GM18517 (cell line): ENCODE measurements around the gene TRAPPC13.
"Not testable (repeated sequence)": the region's sequence is repeated elsewhere in the genome, so short reads cannot be mapped to it uniquely, and the experiment has no call there.

Experiments used
- ATAC-seq: cut with Tn5 transposase; IDR thresholded peaks from one replicate; pipeline ENCODE4 v1.9.1; 2021; ENCODE audit warnings: mild to moderate bottlenecking, moderate library complexity; ENCODE audit not compliant: unreplicated experiment

The TRAPPC13 gene

DNA sequence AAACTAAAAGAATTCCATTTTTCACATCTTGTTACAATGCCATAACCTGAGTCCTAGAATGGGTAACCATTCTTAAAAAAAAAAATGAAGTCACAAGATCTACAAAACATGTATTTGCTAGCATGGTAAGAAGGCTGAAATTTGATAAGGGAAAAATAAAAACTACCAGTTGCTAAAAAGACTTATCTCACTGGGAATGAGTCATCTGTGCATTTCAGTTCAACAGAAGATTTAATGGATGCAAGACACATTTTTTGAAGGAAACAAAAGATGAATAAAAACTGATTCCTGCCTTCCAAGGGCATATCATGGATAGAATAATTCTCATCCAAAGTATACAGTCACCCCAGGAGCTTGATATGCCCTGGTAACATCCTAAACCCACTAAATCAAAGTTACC is 49.9 kb downstream of the TRAPPC13 start:
- ATAC-seq = no peak

DNA sequence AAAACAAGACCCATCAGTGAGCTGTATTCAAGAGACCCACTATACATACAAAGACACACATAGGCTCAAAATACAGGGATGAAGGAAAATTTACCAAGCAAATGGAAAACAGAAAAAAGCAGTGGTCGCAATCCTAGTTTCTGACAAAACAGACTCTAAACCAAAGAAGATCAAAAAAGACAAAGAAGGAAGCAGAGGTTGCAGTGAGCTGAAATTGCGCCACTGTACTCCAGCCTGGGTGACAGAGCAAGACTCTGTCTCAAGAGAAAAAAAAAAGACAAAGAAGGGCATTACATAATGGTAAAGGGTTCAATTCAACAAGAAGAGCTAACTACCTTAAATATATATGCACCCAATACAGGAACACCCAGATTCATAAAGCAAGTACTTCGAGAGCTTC is 51.2 kb downstream of the TRAPPC13 start:
- not testable (repeated sequence) for ATAC-seq

DNA sequence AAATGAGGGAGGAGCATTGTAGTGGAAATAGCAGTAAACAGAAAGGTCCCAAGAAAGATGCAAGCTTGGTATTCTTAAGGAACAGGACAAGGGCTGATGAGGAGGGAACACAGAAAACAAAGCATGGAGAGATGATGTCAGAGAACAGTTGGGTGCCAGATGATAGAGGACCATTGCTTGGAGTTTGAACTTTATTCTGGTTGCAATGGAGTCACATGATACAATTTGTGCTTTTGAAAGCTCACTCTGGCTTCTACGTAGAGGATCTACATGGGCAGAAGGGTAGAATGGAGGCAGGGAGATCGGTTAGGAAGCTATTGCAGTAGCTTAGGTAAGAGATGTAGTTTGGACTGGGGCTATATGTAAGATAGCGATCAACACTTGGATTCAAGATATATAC is 57.3 kb downstream of the TRAPPC13 start:
- no peak for ATAC-seq

DNA sequence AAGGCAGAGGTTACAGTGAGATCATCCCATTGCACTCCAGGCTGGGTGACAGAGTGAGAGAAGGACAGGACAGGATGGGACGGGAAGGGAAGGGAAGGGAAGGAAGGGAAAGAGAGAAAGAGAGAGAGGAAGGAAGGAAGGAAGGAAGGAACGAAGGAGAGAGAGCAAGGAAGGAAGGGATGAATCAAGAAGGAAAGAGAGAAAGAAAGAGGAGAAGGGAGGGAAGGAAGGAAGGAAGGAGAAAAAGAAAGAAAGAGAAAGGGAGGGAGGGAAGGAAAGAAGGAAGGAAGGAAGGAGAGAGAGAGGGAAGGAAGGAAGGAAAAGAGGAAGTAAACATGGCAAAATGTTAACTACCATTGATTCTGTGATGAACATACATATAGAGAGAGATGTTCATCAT is 68.3 kb downstream of the TRAPPC13 start:
- no peak for ATAC-seq

DNA sequence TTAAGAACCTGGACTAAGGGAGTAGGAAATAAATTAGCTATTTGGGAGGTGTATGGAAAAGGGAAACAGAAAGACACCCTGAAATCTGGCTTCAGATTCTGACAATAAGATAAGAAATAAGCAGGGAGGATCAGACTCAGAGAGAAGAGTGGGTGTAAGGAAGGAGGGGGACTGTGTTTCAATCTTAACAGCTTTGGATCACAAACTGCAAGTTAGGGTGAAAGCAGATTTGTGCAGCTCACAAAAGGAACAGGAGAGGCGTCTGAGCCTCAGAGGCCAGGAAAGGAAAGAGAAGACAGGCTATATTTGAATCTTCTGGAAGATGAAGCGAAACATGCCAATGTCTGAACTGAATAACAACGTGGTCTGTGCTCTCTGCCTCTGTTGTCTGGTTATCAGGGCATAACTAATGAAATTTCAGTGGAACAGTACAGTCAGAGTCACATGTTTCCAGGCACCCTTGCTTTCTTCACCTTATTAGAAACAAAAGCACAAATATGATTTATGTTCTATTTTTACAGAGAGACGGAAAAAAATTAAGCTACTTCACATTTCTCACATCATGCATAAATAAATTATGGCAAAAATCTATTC is 70.4 kb downstream of the TRAPPC13 start:
- no peak for ATAC-seq

DNA sequence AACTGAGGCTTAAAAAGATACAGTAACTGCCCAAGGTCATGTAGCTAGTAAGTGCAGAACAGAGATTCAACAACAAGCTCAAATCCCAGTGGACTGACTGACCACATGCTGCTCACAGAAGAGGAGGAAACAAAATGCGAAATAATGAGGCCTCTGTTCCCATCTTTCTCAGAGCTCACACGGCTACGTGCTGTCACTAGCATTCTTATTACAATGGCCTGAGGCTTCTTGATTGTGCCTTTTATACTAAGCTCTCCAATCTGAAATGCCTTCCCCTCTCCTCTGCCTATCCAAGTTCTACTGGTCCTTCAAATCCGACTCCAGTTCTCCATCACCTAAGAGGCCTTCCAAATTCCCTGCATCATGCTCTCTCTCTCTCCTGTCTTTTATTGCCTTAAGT is 71.1 kb downstream of the TRAPPC13 start:
- no peak for ATAC-seq

DNA sequence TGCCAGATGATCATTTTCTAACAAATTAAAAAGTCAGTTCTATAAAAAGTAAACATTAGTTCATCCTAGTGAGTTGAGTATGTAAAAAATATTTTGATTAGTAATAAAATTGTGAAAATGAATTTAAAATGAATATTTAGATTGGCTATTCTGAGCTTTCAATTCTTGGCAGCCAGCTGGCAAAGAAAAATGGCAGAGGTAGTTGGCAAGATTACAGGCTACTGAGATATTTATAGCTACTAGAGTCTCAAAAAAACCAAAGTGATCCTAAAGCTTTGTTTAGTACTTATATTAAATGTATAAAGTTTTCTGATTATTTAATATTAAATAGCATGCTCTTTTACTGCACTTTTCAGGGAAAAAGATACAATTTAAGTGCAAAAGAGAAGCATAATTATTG is 72.1 kb downstream of the TRAPPC13 start:
- no peak for ATAC-seq

DNA sequence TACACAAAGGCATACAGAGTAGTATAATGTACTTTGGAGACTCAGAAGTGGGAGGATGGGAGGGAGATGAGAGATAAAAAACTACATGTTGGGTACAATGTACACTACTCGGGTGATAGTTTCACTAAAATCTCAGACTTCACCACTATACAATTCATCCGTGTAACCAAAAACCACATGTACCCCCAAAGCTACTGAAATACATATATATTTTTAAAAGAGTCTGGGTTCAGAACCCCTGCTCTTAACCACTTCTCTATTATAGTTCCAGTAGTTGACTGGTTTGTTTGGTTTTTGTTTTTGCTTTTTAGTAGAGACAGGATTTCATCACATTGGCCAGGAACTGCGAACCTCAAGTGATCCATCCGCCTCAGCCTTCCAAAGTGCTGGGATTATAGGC is 74.5 kb downstream of the TRAPPC13 start:
- ATAC-seq = no peak

DNA sequence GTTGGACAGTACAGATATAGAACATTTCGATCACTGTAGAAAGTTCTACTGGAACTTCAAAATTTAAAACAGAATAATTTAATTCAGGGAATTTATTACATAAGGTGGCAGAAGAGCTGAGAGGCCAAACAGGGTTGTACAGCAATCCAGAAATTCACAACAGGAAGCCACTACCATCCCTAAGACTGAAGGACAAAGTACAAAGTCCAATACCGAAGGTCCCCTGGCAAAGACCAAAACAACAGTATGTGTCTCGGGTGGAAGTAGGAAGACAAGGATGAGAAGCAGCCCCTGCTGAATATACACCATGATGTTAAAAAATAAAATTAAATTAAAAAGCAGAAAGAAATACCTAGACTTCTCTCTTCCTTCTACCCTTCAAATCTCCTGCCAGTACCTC is 77.2 kb downstream of the TRAPPC13 start:
- no peak for ATAC-seq

DNA sequence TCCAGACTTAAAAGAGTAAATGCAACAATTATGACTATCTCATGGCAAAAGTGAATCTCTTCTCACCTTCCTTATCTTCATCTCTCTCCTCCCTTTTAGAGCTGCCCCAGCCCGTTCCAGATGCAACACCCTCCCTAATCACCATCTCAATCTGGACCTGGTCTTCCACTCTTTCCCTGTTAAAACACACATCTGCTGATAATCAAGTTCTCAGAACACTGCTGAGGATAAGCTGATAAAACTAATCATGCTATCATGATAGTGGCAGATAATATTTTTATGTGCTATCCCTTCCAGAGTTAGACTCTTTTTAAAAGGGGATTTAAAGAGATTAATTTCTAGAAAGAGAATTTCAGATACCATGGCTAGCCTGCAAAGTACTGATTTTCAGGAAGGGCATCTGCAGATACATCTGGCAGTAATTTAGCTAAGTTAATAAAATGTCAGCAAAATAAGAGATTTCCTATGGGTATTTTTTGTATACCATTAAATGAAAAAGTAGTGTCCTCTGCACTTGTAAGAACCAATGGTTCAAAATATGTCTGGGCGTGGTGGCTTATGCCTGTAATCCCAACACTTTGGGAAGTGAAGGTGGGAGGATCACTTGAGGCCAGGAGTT is 79.9 kb downstream of the TRAPPC13 start:
- no peak for ATAC-seq

DNA sequence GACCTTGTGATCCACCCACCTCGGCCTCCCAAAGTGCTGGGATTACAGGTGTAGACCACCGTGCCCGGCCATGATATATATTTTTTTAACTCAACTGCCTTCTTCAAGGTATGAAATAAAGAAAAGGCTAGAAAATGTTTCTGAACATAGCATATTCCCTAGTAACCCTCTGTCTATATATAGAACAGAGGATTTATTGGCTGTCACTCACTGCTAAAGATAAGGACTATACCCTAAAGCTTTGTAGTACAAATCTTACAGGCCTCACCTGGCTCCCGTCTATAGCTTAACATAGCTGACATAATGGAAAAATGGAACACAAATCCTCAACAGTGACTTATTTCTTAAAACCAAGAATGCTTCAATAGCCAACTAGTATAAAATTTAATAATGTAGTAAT is 82.8 kb downstream of the TRAPPC13 start:
- no peak for ATAC-seq

DNA sequence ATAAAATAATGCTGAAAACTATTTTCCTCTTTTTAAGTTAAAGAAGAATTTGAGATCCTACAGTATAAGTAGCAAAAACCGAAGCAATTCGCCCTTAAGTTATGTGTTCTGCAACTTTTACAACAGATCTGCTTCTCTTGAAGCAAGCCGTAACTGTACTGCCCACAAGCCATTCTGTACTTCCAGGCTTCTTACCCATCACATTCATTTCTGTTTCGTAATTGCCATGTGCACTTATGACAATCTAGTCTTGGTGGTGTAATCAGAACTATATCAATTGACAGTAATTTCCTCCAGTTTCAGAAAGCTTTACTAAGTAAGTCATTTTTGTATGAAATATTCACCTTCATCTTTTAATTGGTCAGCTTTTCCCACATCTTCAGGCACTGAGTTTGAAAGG is 83.3 kb downstream of the TRAPPC13 start:
- ATAC-seq = no peak
